Liver (tissue), 9 donors: ENCODE measurements around the gene RWDD3. TPM values are rescaled to one million over a fixed set of nuclear protein-coding genes. Genes with fewer than 3 reads are reported as not detected.

Experiments used
- DNase-seq: peaks from one replicate; pipeline ENCODE4 v3.0.0-alpha.2; 2017; ENCODE audit warnings: low spot score
- H3K27ac ChIP-seq, 2 donors: one replicate each; pipeline ENCODE4 v1.7.0; 2013; ENCODE audit warnings: inconsistent platforms in 2 of 2, low read length in 2 of 2, control low read depth in 1 of 2, low read depth in 1 of 2, mild to moderate bottlenecking in 1 of 2
- H3K27me3 ChIP-seq, 4 donors: one replicate each; pipeline versions ENCODE4 v1.6.1 to v1.7.0; 2013; ENCODE audit warnings: low read length in 3 of 4, inconsistent platforms in 1 of 4, mild to moderate bottlenecking in 1 of 4, moderate library complexity in 1 of 4; ENCODE audit not compliant: control insufficient read depth in 4 of 4, insufficient read depth in 4 of 4
- H3K36me3 ChIP-seq, 4 donors: one replicate each; pipeline versions ENCODE4 v1.6.1 to v1.7.0; 2013; ENCODE audit warnings: low read length in 3 of 4, mild to moderate bottlenecking in 3 of 4, low read depth in 1 of 4, moderate library complexity in 1 of 4; ENCODE audit not compliant: control insufficient read depth in 4 of 4, insufficient read depth in 3 of 4
- H3K4me1 ChIP-seq, 4 donors: one replicate each; pipeline versions ENCODE4 v1.6.1 to v1.7.0; 2013; ENCODE audit warnings: low read length in 3 of 4, mild to moderate bottlenecking in 3 of 4, moderate library complexity in 1 of 4; ENCODE audit not compliant: control insufficient read depth in 4 of 4, insufficient read depth in 4 of 4
- H3K4me3 ChIP-seq, 3 donors: one replicate each; pipeline versions ENCODE4 v1.6.1 to v1.7.0; 2013; ENCODE audit warnings: low read length in 3 of 3, control low read depth in 1 of 3, low read depth in 1 of 3, mild to moderate bottlenecking in 1 of 3
- H3K9ac ChIP-seq, 2 donors: one replicate each; pipeline ENCODE4 v1.7.0; 2013; ENCODE audit warnings: low read length in 2 of 2, mild to moderate bottlenecking in 2 of 2, moderate library complexity in 2 of 2, control low read depth in 1 of 2, low read depth in 1 of 2
- H3K9me3 ChIP-seq, 4 donors: one replicate each; pipeline versions ENCODE4 v1.6.1 to v1.7.0; 2013; ENCODE audit warnings: low read length in 3 of 4; ENCODE audit not compliant: control insufficient read depth in 4 of 4
- EGR1 ChIP-seq, 2 donors: IDR thresholded peaks; 2 replicates each; pipeline ENCODE4 v1.6.1; 2016 to 2018; ENCODE audit warnings: antibody characterized with exemption in 2 of 2, low read depth in 2 of 2
- FOXA2 ChIP-seq: IDR thresholded peaks from 2 replicates; pipeline ENCODE4 v1.6.1; 2016; ENCODE audit warnings: antibody characterized with exemption
- GABPA ChIP-seq, 2 donors: IDR thresholded peaks in 1 of 2; conservative IDR thresholded peaks in 1 of 2; 2 replicates each; pipeline ENCODE4 v1.6.1; 2016; ENCODE audit warnings: antibody characterized with exemption in 2 of 2, mild to moderate bottlenecking in 1 of 2, moderate library complexity in 1 of 2
- HNF4A ChIP-seq, 2 donors: conservative IDR thresholded peaks; 2 replicates each; pipeline ENCODE4 v1.6.1; 2016; ENCODE audit warnings: antibody characterized with exemption in 2 of 2, mild to moderate bottlenecking in 2 of 2
- JUND ChIP-seq, 2 donors: IDR thresholded peaks; 2 replicates each; pipeline ENCODE4 v1.6.1; 2016; ENCODE audit warnings: antibody characterized with exemption in 2 of 2
- NR2F2 ChIP-seq: IDR thresholded peaks from 2 replicates; pipeline ENCODE4 v1.6.1; 2016; ENCODE audit warnings: antibody characterized with exemption
- RAD21 ChIP-seq, 2 donors: IDR thresholded peaks; 2 replicates each; pipeline ENCODE4 v1.6.1; 2016; ENCODE audit warnings: antibody characterized with exemption in 2 of 2, mild to moderate bottlenecking in 2 of 2
- REST ChIP-seq: IDR thresholded peaks from 2 replicates; pipeline ENCODE4 v1.6.1; 2016; ENCODE audit warnings: antibody characterized with exemption, mild to moderate bottlenecking
- RXRA ChIP-seq, 2 donors: IDR thresholded peaks; 2 replicates each; pipeline ENCODE4 v1.6.1; 2017 to 2018; ENCODE audit warnings: antibody characterized with exemption in 2 of 2, mild to moderate bottlenecking in 1 of 2
- SP1 ChIP-seq: IDR thresholded peaks from 2 replicates; pipeline ENCODE4 v1.6.1; 2018; ENCODE audit warnings: antibody characterized with exemption, mild to moderate bottlenecking
- TAF1 ChIP-seq: conservative IDR thresholded peaks from 2 replicates; pipeline ENCODE4 v1.6.1; 2016; ENCODE audit warnings: antibody characterized with exemption, mild to moderate bottlenecking
- WGBS: extraction: QIAGEN DNeasy Blood & Tissue Kit; methylation state at CpG from one replicate; pipeline ENCODE4 v1.1.7; 2013; 5-methylcytosine and 5-hydroxymethylcytosine counted together
- polyA plus RNA-seq, 2 donors: library from polyadenylated mRNA; stranded (reverse) in 1 of 2; unstranded in 1 of 2; fragments of 200-250 nt in 1 of 2; fragments of >200 nt in 1 of 2; fragmentation: Nextera tagmentation in 1 of 2; extraction: Ambion mirVana in 1 of 2; gene quantifications; one replicate each; pipeline versions ENCODE4 v1.2.1 to v1.2.3, GENCODE V29; 2013 to 2015
- total RNA-seq, 2 donors: library from RNA; depleted of rRNA; stranded (reverse); fragments of >200 nt; gene quantifications; one replicate each; pipeline ENCODE4 v1.2.3, GENCODE V29; 2014
- TF ChIP-seq, protein P1 (sequence below): IDR thresholded peaks from 2 replicates; pipeline ENCODE4 v1.6.1; 2016; ENCODE audit warnings: antibody characterized with exemption
- TF ChIP-seq, protein P2 (sequence below): IDR thresholded peaks from 2 replicates; pipeline ENCODE4 v1.6.1; 2016; ENCODE audit warnings: antibody characterized with exemption
- TF ChIP-seq, protein P3 (sequence below): fragments of 150-350 bp; IDR thresholded peaks from 2 replicates; pipeline ENCODE4 v1.5.1; 2017; ENCODE audit warnings: improper control_type of control experiment, low read depth, low read length; ENCODE audit not compliant: missing input control
- donor health status: healthy.
- donor health status: healthy.
- donor health status: healthy.
- donor health status: healthy.
- donor health status: healthy.

RWDD3 gene
- total and polyA plus RNA-seq, 4 donors, result 5.8 to 11.1 (median 7.0) TPM

DNA sequence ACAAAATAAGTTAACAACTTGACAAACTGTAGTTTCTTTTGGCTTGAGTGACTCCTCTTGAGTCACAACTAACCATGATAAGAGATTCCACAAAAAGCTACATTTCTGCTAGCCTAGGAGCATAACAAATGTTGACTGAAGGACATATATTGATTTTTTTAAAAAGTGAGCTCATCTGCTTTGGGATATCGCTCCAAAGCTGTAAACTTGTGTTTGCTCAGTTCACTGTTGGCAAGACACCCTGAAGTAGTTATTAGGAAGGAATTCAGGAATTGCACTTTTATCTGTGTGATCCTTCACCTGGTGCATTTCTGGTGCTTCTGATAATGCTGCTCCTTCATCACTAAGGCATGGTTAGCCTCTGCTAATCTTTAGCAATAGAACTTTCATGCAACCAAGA, 23.7 kb downstream of the RWDD3 start:
- 41% methylated on average over 1 of the region's 1 CpG for WGBS
- H3K9ac ChIP-seq, result no peak overlapping the region
- TF ChIP-seq, protein P1, sequence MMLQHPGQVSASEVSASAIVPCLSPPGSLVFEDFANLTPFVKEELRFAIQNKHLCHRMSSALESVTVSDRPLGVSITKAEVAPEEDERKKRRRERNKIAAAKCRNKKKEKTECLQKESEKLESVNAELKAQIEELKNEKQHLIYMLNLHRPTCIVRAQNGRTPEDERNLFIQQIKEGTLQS, result no peak
- no peak for TF ChIP-seq RAD21 (IDR thresholded peaks at IDR 0.05)
- TF ChIP-seq SP1, result peak; percentile 26
- TF ChIP-seq JUND (IDR thresholded peaks at IDR 0.05), result peak; percentile 27 to 35
- TF ChIP-seq, protein P2, sequence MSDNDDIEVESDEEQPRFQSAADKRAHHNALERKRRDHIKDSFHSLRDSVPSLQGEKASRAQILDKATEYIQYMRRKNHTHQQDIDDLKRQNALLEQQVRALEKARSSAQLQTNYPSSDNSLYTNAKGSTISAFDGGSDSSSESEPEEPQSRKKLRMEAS, result peak; percentile 17
- H3K4me3 ChIP-seq, result no peak overlapping the region
- no peaks in the 10 kb centered on the region for H3K36me3 ChIP-seq
- no peak for DNase-seq
- H3K27me3 ChIP-seq, result no peaks in the 10 kb centered on the region
- peaks cover 0 to 12% (median 8%) of the 10 kb centered on the region in 4 donors for H3K4me1 ChIP-seq
- H3K9me3 ChIP-seq, result no peaks in the 10 kb centered on the region
- H3K27ac ChIP-seq, result no peak overlapping the region

DNA sequence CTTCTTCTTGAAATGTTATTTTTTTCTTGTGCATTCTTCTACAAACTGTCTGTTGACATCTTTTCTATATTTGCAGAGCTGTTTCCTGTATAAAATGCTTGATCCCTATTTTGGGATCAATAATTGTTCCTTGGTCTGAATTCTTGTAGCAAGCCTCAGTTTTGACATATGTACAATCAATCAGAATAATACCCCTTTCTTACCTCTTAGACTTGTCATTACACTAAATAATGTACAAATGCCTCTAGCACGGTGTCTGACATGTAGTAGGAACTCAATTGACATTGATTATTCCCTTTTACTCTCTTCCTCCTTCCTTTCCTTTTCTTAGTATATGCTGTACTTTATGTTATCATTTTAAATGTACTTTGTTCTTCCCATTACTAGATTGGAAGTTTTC, 25.2 kb downstream of the RWDD3 start:
- no peak for DNase-seq
- H3K9me3 ChIP-seq, result no peaks in the 10 kb centered on the region
- H3K27me3 ChIP-seq, result no peaks in the 10 kb centered on the region
- H3K27ac ChIP-seq, result no peak overlapping the region
- no peaks in the 10 kb centered on the region for H3K36me3 ChIP-seq
- H3K9ac ChIP-seq, result no peak overlapping the region
- TF ChIP-seq, protein P1, result no peak
- TF ChIP-seq NR2F2, result no peak
- no peak for TF ChIP-seq TAF1
- peaks cover 0 to 12% (median 8%) of the 10 kb centered on the region in 4 donors for H3K4me1 ChIP-seq
- H3K4me3 ChIP-seq, result no peak overlapping the region
- WGBS, result 92% methylated on average over 1 of the region's 1 CpG

DNA sequence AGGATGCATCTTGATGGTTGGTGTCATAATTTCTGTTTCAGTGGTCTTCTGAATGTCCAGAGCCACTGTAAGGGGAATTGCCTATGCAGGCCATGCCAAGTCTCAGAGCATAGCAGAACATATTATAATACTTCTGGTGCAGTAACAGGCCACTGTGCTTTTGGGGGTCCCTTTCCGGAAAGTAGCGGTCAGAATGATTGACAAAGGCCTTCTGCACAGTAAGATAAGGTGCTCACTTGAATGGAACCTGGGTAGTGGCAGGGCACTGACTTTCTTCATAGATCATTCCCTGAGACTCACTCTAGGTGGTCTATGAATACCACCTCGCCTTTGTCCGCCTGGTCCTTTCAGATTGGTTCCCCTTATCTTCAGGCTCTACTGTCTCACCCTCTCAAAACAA, 28.9 kb downstream of the RWDD3 start:
- H3K36me3 ChIP-seq, result no peaks in the 10 kb centered on the region
- no peaks in the 10 kb centered on the region for H3K9me3 ChIP-seq
- H3K9ac ChIP-seq, result no peak overlapping the region
- WGBS, result 89% methylated on average over 4 of the region's 4 CpGs
- no peak overlapping the region for H3K4me3 ChIP-seq
- peaks cover 0 to 4% (median 1%) of the 10 kb centered on the region in 4 donors for H3K4me1 ChIP-seq
- no peak for TF ChIP-seq FOXA2
- no peak for TF ChIP-seq EGR1 (IDR thresholded peaks at IDR 0.05; ENCODE audit: low read depth in 2 of 2)
- no peak for TF ChIP-seq RAD21 (IDR thresholded peaks at IDR 0.05)
- no peak for TF ChIP-seq JUND (IDR thresholded peaks at IDR 0.05)
- no peak for TF ChIP-seq HNF4A (conservative IDR thresholded peaks at IDR 0.05)
- no peak for TF ChIP-seq TAF1
- no peak overlapping the region for H3K27ac ChIP-seq
- DNase-seq, result no peak
- no peaks in the 10 kb centered on the region for H3K27me3 ChIP-seq

- Histone ChIP-seq H3K27ac (no peak overlapping the region), H3K36me3 (no peaks in the 10 kb centered on the region), H3K4me3 (no peak overlapping the region), H3K4me1 (no peaks in the 10 kb centered on the region), H3K9me3 (no peaks in the 10 kb centered on the region), H3K9ac (no peak overlapping the region), H3K27me3 (no peaks in the 10 kb centered on the region)
- no peak for DNase-seq
- 94% methylated on average over 5 of the region's 5 CpGs for WGBS
- TF ChIP-seq RAD21 (IDR thresholded peaks at IDR 0.05) (no peak), TAF1 (no peak), REST (no peak), EGR1 (IDR thresholded peaks at IDR 0.05; ENCODE audit: low read depth in 2 of 2) (no peak), JUND (IDR thresholded peaks at IDR 0.05) (no peak), RXRA (IDR thresholded peaks at IDR 0.05) (no peak), GABPA (IDR thresholded peaks at IDR 0.05 in 1 of 2, conservative IDR thresholded peaks at IDR 0.05 in 1 of 2) (no peak), HNF4A (conservative IDR thresholded peaks at IDR 0.05) (no peak)
- TF ChIP-seq, protein P2, result no peak
- TF ChIP-seq, protein P3, sequence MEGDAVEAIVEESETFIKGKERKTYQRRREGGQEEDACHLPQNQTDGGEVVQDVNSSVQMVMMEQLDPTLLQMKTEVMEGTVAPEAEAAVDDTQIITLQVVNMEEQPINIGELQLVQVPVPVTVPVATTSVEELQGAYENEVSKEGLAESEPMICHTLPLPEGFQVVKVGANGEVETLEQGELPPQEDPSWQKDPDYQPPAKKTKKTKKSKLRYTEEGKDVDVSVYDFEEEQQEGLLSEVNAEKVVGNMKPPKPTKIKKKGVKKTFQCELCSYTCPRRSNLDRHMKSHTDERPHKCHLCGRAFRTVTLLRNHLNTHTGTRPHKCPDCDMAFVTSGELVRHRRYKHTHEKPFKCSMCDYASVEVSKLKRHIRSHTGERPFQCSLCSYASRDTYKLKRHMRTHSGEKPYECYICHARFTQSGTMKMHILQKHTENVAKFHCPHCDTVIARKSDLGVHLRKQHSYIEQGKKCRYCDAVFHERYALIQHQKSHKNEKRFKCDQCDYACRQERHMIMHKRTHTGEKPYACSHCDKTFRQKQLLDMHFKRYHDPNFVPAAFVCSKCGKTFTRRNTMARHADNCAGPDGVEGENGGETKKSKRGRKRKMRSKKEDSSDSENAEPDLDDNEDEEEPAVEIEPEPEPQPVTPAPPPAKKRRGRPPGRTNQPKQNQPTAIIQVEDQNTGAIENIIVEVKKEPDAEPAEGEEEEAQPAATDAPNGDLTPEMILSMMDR, result no peak
- TF ChIP-seq, protein P1, result no peak
Measured at GRCh38 chr1:95263450-95263849, 29.4 kb downstream of the RWDD3 start.
